NCI-H524 treated with DMSO at 0.1 percent for 48 hours (cell line): Measurements from ENCODE around the gene SFT2D1.

ENCODE experiments used
- DNase-seq: peaks from one replicate; lab custom pipeline; 2025; lab: John Stamatoyannopoulos, UW

The SFT2D1 gene

DNA sequence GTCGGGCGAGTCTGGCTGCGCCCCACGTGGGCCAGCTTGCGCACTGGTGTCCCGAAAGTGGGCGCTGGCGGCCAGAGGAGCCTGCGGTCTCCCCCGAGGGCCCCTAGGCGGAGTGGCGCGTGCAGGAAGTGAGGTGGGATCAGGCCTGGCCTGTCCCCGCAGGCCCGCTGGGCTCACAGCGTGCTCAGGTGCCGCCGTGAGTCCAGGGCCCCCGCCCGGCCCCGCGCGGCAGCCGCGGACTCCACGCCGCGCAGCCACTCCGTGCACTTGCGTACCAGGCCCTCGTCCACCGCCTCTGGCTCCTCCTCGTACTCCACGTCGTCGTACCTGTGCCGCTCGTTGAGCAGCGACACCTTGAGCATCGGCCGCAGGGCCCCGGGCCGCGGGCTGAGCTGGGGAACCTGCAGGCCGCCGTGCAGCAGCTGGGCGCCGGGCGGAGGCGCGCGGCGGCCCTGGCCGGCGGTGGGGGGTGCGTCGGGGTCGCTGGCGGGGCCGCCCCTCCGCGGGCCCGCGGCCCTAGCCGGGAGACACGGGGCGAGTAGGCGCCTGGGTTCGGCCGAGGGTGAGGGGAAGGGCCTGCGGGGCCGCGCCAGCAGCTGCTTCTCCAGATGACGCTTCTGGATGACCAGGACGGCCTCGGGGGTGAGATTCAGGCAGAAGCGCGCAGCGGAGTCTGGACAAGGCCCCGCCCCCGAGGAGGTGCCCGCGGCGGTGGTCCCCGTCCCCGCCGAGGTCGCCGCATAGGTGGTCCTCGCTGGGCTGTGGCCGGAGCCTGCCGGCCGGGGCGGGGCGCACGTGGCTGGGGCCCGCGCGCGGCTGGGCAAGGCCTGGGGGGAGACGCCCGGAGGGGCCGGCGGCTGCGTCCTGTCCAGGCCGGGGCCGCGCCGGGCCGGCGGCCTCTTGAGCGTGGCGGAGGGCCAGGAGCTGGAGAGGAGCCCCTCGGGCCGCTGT lies 35.0 kb downstream of the SFT2D1 start:
- no peak for DNase-seq

DNA sequence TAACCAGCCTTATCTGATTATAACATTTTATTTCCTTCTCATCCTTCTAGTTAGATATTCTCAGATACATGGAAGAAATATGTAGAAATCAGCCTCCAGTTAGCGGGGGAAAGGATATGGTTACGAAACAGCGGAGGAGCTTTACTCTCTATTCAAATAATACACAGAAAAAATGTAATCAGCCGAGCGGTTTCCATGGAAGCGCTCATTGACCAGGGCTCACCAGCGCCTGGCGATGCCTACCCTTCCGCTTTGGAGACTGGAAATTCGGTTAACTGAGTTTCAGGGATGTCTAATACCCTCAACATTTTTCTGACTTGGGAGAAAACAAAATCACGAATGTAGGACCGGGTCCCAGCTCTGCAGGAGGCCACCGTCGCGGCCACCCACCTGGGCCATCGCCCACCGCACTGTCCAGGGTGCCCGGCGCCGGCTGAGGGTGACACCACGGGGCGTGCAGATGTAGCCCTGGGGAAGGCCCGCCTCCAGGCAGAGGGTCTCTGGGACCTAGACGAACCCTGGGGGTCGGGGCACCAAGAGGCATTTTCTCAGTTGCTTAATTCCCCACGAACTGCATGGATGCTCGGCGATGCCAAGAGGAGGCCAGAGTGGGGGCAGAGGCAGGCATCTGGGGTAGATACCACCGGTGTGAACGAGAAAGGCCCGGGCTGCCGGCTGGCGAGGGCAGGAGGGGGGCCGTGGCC lies 35.8 kb downstream of the SFT2D1 start:
- DNase-seq, result no peak

DNA sequence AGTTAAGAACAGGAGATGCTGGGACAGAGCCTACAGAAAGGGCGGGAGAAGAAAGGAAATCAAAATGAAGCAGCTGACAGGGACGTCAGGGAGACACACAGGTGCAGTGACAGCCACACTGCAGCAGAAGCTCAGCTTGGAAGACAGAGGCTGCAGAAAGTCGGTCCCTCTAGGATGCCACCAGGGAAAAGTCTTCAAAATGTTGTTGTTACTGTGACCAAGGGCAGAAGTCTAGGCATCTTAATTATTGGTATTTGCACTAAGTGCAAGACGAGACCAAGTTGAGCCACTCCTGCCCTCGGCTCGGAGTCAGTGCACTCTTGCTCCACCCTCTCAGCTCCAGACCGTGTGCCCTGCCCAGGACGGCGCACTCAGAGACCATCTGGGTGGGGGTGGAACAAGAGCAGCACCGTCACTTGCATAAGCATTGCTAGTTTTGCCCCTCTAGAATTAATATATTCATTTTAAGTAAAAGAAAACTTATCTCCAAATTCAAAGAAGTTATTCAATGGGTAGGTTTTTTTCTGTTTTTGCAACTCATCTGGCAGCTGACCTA lies 36.7 kb downstream of the SFT2D1 start:
- DNase-seq, result no peak

DNA sequence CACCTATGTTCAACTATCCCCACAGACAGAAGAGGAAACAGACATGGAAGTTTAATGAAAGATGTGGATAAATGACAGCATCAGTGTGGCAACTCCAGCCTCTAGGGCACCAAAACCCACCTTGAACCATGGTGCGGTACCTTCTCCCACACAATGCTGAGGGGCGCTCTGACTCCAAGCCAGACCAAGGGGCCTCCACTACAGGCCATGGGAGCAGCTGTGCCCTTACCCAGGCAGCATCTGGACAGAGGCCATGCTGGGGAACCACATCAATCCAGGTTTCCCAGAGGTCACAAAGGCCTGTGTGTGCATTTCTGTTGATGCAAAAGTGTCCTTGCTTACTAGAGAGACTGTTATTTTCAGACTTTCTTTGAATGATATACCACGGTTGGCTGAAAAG lies 38.2 kb downstream of the SFT2D1 start:
- no peak for DNase-seq

DNA sequence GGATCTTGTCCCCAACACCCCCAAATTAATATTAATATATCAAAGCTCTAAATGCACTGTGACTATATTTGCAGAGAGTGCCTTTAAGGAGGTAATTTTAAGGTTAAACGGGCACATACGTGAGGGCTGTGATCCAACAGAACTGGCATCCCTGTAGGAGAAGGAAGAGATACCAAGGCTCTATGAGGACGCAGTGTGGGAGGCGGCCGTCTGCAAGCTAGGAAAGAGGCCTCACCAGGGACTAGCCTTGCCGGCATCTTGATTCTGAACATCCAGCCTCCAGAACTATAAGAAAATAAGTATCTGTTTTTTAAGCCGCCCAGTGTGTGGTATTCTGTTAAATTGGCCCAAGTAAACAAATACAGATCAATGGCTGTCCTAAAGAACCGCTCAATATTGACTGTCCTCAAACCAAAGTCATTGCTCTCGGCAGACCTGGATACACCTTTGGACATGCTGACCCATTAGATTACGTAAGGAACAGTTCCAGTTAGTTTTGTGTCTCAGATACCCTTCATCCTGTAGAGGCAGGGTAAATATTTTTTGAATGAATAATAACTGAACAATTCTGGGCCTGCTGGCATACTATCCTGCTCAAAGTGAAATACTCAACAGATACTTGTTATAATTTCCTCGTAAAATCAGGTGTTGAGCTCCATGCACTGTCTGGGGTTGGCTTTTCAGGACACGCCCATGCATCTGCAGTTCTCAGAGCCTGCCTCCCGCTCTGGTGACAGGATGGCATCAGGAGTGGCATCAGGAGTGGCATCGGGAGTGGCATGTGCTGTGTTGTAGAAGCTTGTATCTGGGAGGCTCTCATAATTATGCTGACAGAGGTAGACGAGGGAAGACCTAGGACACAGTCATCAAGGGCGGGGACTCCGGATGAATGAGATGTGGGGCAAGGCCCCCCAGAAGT lies 40.5 kb downstream of the SFT2D1 start:
- DNase-seq, result no peak

DNA sequence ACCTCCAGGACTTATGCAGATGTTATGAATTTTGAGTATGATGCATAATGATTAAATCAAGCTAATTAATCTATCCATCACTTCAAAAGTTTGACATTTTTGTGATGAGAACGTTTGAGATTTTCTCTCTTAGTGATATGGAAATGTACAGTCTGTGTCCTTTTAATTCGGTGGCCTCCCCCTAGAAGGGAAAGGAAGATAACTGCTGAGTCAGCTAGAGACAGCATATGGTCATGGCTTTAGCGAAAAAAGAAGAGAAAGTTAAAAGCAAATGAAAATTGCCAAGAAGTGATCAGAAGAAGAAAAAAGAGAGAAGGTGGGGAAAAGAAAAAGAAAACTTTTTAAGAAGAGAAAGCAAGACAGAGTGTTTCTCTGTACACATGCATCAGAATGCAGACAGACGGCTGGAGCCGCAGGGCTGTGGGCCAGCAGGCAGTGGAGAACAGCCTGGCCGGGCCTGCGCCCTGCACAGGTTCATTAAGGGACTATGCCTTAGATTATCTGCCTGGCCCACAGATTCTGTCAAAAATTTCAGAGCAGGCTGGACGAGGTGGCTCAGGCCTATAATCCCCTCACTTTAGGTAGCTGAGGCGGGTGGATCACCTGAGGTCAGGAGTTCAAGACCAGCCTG lies 41.9 kb downstream of the SFT2D1 start:
- DNase-seq, result no peak

DNA sequence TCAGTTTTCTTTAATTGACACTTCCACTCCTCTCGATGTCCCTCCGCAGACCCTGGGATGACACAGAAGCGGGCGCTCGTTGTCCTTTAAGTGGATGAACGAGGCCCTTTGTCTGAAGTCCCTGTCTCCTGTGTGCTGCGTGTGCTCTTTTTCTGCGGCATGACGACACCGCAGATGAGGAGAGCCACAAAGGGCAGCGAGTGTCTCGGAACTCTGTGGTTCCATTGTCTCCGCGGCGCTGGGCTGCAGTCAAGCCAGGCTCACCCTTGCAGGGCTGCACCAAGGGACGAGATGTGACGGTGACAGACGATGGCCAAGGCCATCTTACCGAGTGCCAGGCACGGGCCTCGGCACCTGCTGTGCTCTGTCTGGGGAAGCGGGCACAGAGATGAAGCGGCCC lies 44.7 kb downstream of the SFT2D1 start:
- DNase-seq, result no peak

DNA sequence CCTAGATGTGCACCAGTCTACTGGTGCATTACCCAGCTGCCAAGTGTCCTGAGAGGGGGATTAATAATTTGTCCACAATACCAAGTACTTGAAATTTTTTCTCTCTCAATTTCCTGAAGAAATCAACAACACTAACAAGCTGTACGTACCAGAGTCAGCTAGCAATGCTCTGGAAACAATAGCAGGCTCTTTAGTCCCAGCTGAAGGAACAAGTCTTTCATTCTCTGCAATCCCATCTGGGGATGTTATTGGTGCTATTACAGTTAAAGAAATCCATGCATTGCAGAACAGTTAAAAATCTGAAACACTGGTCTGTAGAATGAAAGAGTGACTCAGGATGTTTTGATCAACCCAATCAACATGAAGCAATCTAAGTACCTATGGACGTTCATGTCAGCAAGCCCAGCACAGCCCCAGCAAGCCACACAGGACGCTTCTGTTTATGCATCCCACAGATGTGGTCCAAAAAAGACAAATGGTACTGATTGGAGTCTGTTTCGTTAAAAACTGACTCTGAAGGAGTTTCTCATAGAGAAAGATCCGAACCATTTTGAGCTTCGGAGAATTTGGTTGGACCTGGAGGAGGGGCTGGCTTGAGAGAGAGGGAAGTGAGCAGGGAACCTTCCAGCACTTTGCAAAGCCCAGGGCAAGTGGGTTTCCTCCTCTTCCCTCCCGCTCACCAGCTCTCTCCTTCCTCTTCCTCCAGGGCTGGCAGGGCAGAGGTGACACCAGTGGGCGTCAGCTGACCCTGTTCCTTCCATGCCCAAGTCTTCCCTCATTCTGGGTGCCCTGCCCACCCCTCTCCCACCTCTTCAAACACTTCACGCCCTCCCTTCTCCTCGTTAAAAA lies 46.1 kb downstream of the SFT2D1 start:
- no peak for DNase-seq

DNA sequence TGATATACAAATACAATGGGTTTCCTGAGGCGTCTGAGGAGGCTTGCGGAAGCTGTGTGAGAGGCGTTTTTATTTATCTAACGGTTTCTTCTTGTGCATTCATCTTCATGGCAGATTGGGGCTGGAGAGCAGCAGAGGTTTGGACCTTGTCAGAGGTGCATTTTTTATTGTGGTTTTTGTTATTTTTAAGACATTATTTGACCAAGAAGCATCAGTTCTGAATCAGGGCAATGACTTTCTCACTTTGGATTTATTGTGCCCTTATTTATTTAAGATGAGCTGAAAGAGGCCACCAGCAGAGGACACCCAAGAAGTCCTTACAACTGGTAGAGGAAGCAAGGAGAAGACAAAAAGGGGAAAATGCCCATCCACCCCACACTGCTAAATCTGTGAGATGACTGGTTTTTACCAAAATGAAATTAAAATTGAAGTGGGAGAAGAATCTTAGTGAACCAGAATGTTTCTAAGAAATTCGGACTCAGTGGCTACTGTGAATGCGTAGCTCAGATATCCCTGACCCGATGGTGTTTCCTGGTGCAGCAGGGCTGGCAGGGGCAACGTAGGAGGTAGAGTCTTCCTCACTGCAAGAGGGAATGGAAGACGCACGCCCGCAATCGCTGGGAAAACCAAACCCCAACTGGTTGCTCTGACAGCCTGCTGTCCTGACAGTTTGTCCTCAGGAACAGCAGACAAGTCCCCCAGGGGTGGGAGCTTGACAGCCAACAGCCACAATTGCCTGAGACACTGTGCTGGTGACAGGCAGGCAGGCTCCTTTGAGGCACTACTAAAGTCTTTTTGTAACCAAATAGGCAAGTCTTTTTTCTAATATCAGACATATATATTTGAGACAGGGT lies 48.4 kb downstream of the SFT2D1 start:
- no peak for DNase-seq

DNA sequence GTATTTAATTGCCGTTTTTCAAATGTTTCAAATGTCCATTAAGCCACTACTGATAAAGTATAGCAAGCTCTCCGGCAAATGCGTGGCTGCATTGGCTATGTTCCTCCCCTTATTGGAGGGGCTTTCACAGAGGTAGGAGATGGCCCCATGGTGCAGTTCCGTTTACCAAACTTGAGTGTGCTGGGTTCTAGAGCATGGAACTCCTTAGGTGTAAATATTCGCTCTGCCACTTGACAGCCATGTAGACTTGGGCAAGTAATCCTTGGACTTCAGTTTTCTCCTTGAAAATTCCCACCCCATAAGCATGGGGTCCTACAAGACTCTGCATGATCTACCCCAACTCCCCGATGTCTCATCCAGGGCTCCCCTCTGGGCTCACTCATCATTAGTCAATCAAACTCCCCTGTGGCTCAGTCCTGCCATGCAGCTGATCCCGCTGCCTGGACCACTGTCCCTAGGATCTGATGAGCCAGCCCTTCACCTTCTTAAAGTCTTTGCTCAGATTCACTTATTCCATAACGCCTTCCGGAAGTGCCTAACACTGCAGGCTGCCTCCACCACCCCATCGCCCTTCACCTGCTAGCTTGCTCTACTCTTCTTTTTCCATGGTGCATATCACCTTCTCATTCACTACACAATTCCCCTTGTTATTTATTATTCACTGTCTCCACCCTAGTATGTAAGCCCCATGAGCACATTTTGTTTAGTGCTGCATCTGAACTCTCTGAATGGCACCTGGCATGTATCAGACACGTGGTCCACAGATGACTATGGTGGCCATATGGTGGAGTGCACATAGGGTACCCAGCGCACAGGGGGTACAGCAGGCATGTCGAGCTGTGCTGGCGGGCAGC lies 52.9 kb downstream of the SFT2D1 start:
- no peak for DNase-seq

DNA sequence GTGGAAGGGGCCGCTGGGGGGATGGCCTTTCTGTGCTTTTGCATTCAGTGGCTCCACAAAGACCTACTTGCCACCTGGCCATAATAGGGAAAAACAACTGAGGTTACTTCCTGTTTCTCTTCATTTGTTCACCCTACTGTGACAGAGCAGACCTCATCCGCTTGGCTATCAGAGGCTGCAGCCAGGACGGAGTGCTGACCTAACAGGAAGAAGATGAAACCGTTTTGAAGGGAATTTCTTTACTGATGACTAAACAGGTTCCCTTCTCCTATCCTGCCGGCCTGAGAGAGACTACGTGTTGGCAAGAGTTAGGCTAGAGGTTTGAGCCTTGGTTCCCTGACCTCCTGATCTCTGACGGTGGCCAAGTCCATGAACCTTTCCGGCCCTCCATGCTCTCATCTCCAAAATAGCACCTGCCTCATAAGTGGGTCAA lies 55.5 kb downstream of the SFT2D1 start:
- DNase-seq, result no peak

DNA sequence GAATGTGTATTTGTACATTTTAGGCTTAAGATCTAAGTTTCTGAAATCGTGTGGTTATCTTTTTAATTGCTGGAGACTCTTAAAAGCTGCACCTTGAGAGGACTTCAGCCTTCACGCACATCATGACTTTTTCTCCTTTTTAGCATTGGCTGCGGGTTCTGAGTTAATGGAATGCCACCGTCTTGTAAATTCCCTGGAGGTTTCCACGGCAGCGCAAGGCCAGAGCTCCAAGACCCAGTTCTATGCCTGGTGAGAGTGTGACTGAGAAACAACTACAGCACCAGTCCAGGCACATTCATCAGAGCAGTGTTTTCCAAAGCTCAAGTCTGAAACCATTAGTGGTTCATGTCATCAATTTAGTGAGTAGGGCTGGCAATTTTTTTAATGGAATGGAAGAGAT lies 57.1 kb downstream of the SFT2D1 start:
- no peak for DNase-seq

DNA sequence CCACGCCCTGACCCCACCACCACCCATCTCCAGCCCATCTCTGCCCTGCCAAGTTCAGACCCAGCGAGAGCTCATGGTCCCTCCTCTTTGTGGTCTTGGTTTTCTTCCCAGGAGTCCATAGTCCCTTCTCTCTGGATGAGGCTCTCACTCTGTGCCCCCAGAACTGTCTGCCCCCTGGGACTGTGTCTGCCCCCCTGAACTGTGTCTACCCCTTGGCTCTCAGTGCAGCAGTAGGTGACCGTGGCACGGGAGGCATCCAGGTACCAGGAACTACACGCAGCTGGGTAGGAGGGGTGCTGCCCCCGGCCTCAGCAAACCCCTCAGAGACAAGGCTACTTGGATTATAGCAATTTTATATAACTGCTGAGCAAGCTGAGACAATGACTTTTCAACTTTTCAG lies 57.7 kb downstream of the SFT2D1 start:
- no peak for DNase-seq

DNA sequence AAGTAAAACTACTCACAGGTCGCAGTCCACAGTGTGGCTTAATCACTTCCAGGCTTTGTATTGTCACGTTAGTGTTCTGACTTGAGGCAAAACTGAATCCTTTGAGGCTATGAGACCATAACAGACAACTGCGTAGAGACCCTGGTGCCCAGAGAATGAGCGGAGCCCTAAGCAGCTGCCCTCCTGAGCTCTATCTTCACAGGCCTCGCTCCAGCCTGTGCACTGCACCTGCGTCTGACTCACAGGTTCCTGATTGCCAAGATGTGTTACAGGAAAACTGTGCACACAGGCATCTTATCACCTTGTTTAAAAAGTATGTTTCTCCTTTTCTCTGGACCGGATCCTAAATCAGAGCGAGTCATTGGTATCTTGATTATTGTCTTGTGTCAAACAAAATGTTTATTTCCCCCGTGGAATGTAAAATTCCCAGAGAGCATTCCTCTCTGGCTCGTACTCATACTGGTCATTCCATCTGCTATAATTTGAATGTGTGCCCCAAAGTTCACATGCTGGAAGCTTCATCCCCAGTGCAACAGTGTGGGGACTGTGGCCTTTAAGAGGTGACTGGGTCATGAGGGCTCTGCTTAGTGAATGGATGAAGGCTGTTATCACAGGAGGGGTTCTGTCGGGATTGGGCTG lies 59.8 kb downstream of the SFT2D1 start:
- DNase-seq, result no peak

DNA sequence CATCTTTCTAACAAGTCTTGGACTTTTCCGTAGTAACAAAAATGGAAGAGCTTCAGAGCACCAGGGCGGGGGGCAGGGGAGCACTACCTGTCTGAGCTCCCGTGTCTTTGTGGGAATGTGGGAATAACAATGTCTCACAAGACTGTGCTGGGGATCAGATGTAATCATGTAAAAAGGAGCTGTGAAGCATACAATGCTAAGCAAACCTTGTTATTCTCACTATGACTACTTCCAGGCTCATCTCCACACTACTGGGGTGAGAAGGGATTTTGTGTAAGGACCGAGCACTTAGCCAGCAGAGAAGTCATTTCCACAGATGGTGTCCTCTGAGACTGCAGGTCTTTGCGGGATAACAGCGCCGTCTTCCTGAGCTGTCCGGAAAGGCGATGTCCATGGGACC lies 61.2 kb downstream of the SFT2D1 start:
- DNase-seq, result no peak

DNA sequence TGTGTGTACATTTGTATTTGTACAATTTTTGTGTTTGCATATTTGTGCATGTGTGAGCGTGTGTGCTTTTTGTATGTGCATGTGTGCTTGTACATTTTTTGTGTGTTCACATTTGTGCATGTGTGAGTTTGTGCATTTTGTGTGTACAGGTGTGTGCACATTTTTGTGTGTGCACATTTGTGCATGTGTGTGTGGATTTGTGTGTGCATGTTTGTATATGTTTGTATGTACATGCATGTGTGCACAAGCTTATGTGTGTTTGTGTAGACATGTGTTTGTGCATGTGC lies 63.0 kb downstream of the SFT2D1 start:
- DNase-seq, result no peak

DNA sequence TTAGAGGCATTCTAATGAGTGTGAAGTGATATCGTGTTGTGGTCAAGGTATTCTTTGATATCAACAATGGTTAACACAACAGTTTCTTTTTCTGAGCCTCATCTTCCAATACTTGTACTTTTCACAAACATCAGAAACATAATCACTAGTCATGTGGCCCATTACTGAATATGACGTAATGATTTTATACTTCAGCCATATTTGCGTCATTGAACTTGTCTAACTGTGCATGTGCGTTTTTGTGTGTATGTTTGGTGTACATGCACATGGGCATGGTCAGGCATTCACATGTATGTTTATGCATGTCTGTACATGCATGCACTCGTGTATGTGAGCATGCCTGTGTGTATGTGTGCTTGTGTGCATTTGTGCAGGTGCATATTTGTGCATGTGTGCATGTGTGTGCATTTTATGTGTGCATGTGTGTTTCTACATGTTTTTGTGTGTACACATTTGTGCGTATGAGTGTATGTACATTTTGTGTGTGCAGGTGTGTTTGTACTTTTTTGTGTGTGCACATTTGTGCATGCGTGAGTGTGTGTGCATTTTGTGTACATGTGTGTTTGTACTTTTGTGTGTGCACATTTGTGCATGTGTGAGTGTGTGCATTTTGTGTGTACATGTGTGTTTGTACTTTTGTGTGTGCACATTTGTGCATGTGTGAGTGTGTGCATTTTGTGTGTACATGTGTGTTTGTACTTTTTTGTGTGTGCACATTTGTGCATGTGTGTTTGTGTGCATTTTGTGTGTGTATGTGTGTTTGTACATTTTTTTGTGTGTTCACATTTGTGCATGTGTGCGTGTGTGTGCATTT lies 63.6 kb downstream of the SFT2D1 start:
- no peak for DNase-seq
